Endothelial cell of umbilical vein (primary cell): Measurements from ENCODE around the gene STAT4. TPM values are rescaled to one million over a fixed set of nuclear protein-coding genes. Genes with fewer than 3 reads are reported as not detected.

Experiments used
- BruUV-seq: library from RNA; stranded (reverse); fragments of 400-500 nt; replicated peaks from 2 replicates; lab custom pipeline; 2021; lab: Mats Ljungman, UMichigan
- CTCF ChIA-PET: fragments of 300-600, 350-600 bp; sonication (Branson Sonifier 250); formaldehyde crosslinking; loops from one replicate; lab custom pipeline; 2021; ENCODE audit warnings: antibody characterized with exemption, inconsistent platforms; lab: Charles Lee
- POLR2A ChIA-PET: fragments of 300-600, 350-600 bp; sonication (Branson Sonifier 250); formaldehyde crosslinking; loops from one replicate; lab custom pipeline; 2021; ENCODE audit warnings: antibody characterized with exemption, inconsistent platforms; lab: Charles Lee
- DNase-seq: peaks from one replicate; pipeline ENCODE4 v3.0.0-alpha.2; 2011; ENCODE audit warnings: low read depth, low spot score
- FAIRE-seq: peaks from 2 replicates; lab custom pipeline; 2011; peaks lifted over from hg19 to GRCh38; lab: Jason Lieb, UNC
- H2AFZ ChIP-seq: 2 replicates; pipeline ENCODE4 v1.6.0; 2012; ENCODE audit warnings: low read depth, low read length, control low read depth, inconsistent platforms
- H3K27ac ChIP-seq: 2 replicates; pipeline ENCODE4 v1.5.1; 2011; ENCODE audit warnings: low read depth, mild to moderate bottlenecking, control low read depth, low read length, moderate library complexity; ENCODE audit not compliant: insufficient read depth
- H3K27me3 ChIP-seq, 2 experiments: 2 replicates each; pipeline versions ENCODE4 v1.6.0 to v1.6.1; 2011; ENCODE audit warnings: low read length in 2 of 2, mixed read lengths in 1 of 2; ENCODE audit not compliant: control insufficient read depth in 2 of 2, insufficient read depth in 2 of 2
- H3K36me3 ChIP-seq, 2 experiments: 2 replicates in 1 of 2; 3 replicates in 1 of 2; pipeline ENCODE4 v1.5.1; 2011; ENCODE audit warnings: low read length in 2 of 2, mild to moderate bottlenecking in 1 of 2, moderate library complexity in 1 of 2; ENCODE audit not compliant: control insufficient read depth in 2 of 2, insufficient read depth in 2 of 2; ENCODE audit errors: extremely low read depth in 1 of 2
- H3K4me1 ChIP-seq: 3 replicates; pipeline ENCODE4 v1.5.1; 2011; ENCODE audit warnings: mild to moderate bottlenecking, low read length; ENCODE audit not compliant: control insufficient read depth, insufficient read depth; ENCODE audit errors: extremely low read depth
- H3K4me2 ChIP-seq: 2 replicates; pipeline ENCODE4 v1.6.1; 2011; ENCODE audit warnings: low read length, control low read depth, mixed read lengths; ENCODE audit not compliant: insufficient read depth
- H3K4me3 ChIP-seq, 3 experiments: fragments of 200-600 bp in 1 of 3; sonication (generic), shearing (Covaris generic) in 1 of 3; replicated peaks in 1 of 3; 2 replicates each; pipeline ENCODE4 v1.5.1; 2011 to 2016; ENCODE audit warnings: control low read depth in 3 of 3, low read length in 3 of 3, mild to moderate bottlenecking in 2 of 3, inconsistent platforms in 1 of 3, low read depth in 1 of 3, moderate library complexity in 1 of 3; ENCODE audit not compliant: insufficient read depth in 1 of 3
- H3K79me2 ChIP-seq: 2 replicates; pipeline ENCODE4 v1.6.0; 2012; ENCODE audit warnings: low read length, inconsistent platforms; ENCODE audit not compliant: control insufficient read depth, insufficient read depth
- H3K9ac ChIP-seq: replicated peaks from 2 replicates; pipeline ENCODE3; 2011; ENCODE audit warnings: low read length, control low read depth; ENCODE audit not compliant: insufficient read depth; ENCODE audit errors: extremely low read depth
- H3K9me1 ChIP-seq: replicated peaks from 3 replicates; pipeline ENCODE4 v1.6.0; 2011; ENCODE audit warnings: mild to moderate bottlenecking, low read length; ENCODE audit not compliant: control insufficient read depth, insufficient read depth; ENCODE audit errors: extremely low read depth
- H3K9me3 ChIP-seq: replicated peaks from 2 replicates; pipeline ENCODE4 v1.5.1; 2012; ENCODE audit warnings: low read length, inconsistent platforms; ENCODE audit not compliant: control insufficient read depth, insufficient read depth
- H4K20me1 ChIP-seq: replicated peaks from 2 replicates; pipeline ENCODE3; 2011; ENCODE audit warnings: mild to moderate bottlenecking, low read length; ENCODE audit not compliant: control insufficient read depth, insufficient read depth; ENCODE audit errors: extremely low read depth
- EZH2 ChIP-seq: IDR thresholded peaks from 2 replicates; pipeline ENCODE4 v1.6.1; 2012; ENCODE audit warnings: borderline replicate concordance, low read depth, mild to moderate bottlenecking, moderate library complexity, low read length, inconsistent platforms; ENCODE audit not compliant: severe bottlenecking
- GATA2 ChIP-seq: IDR thresholded peaks from 2 replicates; pipeline ENCODE4 v1.7.0; 2011; ENCODE audit warnings: low read depth, mild to moderate bottlenecking, moderate library complexity, mixed read lengths, low read length; ENCODE audit not compliant: insufficient read length, insufficient read depth
- JUN ChIP-seq: IDR thresholded peaks from 2 replicates; pipeline ENCODE4 v1.6.1; 2011; ENCODE audit warnings: borderline replicate concordance, low read depth; ENCODE audit not compliant: insufficient read length, insufficient read depth
- POLR2A ChIP-seq: IDR thresholded peaks from 2 replicates; pipeline ENCODE4 v1.6.1; 2012; ENCODE audit warnings: low read depth, mild to moderate bottlenecking, control low read depth, low read length
- dilution Hi-C: fragments of 300-500 bp; cut with MboI; formaldehyde crosslinking; loops from one replicate; pipeline ENCODE4 v1.15.0; 2019; ENCODE audit warnings: low sequenced_read_pairs; ENCODE audit not compliant: extremely low pct_ligation_motif_present
- intact Hi-C: fragments of 100-400 bp; cut with micrococcal nuclease; formaldehyde crosslinking; loops from one replicate; pipeline ENCODE4 v1.10.0; 2022
- polyA plus RNA-seq, 4 experiments: library from polyadenylated mRNA; depleted of rRNA in 3 of 4; stranded (reverse) in 3 of 4; unstranded in 1 of 4; fragments of >200 nt; gene quantifications; 2 replicates each; pipeline versions ENCODE4 v1.2.1 to v1.2.3, GENCODE V29; 2011 to 2012; ENCODE audit warnings: missing spikeins in 1 of 4
- total RNA-seq: library from RNA; stranded (reverse); gene quantifications from 2 replicates; pipeline ENCODE4 v1.2.3, GENCODE V29; 2021
- TF ChIP-seq, protein P1 (sequence below), 2 donors: IDR thresholded peaks; 1 replicate in 1 of 2; 2 replicates in 1 of 2; pipeline ENCODE4 v1.5.1; 2011; ENCODE audit warnings: low read length in 2 of 2, mild to moderate bottlenecking in 2 of 2, moderate library complexity in 2 of 2, control low read depth in 1 of 2, inconsistent platforms in 1 of 2, low read depth in 1 of 2; ENCODE audit not compliant: insufficient read depth in 1 of 2; ENCODE audit errors: extremely low read depth in 1 of 2

The STAT4 gene
- total and polyA plus RNA-seq, 2 donors (not counting 3 experiments of a cell fraction or from before 2014, with no cell fraction given), result 0.46 to 1.2 TPM

- no TSS peak for BruUV-seq
- H3K79me2 ChIP-seq, result no peaks in the 10 kb centered on the region
- no peaks in the 10 kb centered on the region for H4K20me1 ChIP-seq
- FAIRE-seq (no peak), DNase-seq (no peak)
- CTCF ChIA-PET, result no interaction called here
- no peaks in the 10 kb centered on the region for H3K4me1 ChIP-seq
- H3K9ac ChIP-seq, result no peak overlapping the region
- intact Hi-C loops, result no loop called here
- TF ChIP-seq EZH2 (no peak), POLR2A (peak; percentile 30)
- H2AFZ ChIP-seq, result no peak overlapping the region
- no peaks in the 10 kb centered on the region for H3K9me1 ChIP-seq
- H3K27ac ChIP-seq, result no peak overlapping the region
- H3K36me3 ChIP-seq, result peaks cover 32 to 65% of the 10 kb centered on the region in 2 experiments
- H3K4me3 ChIP-seq, result no peak overlapping the region
- POLR2A ChIA-PET, result no interaction called here
- H3K4me2 ChIP-seq, result no peak overlapping the region
- dilution Hi-C loops, result no loop called here
- H3K27me3 ChIP-seq, result no peaks in the 10 kb centered on the region
- no peaks in the 10 kb centered on the region for H3K9me3 ChIP-seq
These were observed 149.2 kb downstream of the STAT4 start for GRCh38 chr2:191001624-191002023.

- Histone ChIP-seq H4K20me1 (no peaks in the 10 kb centered on the region), H3K9me3 (no peaks in the 10 kb centered on the region), H3K79me2 (no peaks in the 10 kb centered on the region), H3K9me1 (no peaks in the 10 kb centered on the region), H3K4me1 (no peaks in the 10 kb centered on the region), H2AFZ (no peak overlapping the region), H3K27me3 (no peaks in the 10 kb centered on the region), H3K4me2 (no peak overlapping the region), H3K36me3 (peaks cover 28 to 63% of the 10 kb centered on the region in 2 experiments), H3K4me3 (no peak overlapping the region), H3K27ac (no peak overlapping the region), H3K9ac (no peak overlapping the region)
- dilution Hi-C loops, result no loop called here
- TF ChIP-seq EZH2 (no peak), JUN (no peak), POLR2A (no peak), GATA2 (no peak)
- TF ChIP-seq, protein P1, sequence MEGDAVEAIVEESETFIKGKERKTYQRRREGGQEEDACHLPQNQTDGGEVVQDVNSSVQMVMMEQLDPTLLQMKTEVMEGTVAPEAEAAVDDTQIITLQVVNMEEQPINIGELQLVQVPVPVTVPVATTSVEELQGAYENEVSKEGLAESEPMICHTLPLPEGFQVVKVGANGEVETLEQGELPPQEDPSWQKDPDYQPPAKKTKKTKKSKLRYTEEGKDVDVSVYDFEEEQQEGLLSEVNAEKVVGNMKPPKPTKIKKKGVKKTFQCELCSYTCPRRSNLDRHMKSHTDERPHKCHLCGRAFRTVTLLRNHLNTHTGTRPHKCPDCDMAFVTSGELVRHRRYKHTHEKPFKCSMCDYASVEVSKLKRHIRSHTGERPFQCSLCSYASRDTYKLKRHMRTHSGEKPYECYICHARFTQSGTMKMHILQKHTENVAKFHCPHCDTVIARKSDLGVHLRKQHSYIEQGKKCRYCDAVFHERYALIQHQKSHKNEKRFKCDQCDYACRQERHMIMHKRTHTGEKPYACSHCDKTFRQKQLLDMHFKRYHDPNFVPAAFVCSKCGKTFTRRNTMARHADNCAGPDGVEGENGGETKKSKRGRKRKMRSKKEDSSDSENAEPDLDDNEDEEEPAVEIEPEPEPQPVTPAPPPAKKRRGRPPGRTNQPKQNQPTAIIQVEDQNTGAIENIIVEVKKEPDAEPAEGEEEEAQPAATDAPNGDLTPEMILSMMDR (IDR thresholded peaks at IDR 0.05; ENCODE audit: extremely low read depth in 1 of 2, insufficient read depth in 1 of 2, low read depth in 1 of 2, low read length in 2 of 2), result no peak
- DNase-seq (no peak), FAIRE-seq (no peak)
- intact Hi-C loops, result no loop called here
- ChIA-PET CTCF (no interaction called here), POLR2A (no interaction called here)
- BruUV-seq, result no TSS peak
These were observed 149.8 kb downstream of the STAT4 start for GRCh38 chr2:191001032-191001431.
